ENCODE results near the gene DPF3.

DPF3 gene

GRCh38 chr14:72736786-72737559 is 156.9 kb downstream of the DPF3 start:
- no peak overlapping the region for H3K4me3 ChIP-seq (ENCODE audit: low read length)
- DNase-seq (ENCODE audit: low read depth, low spot score): no peak
- WGBS (ENCODE audit: insufficient coverage, insufficient read length): no CpG with 5 or more reads among the region's 14 CpGs
- H3K36me3 ChIP-seq (ENCODE audit: control insufficient read depth, insufficient read depth, low read length): no peaks in the 10 kb centered on the region
- no peaks in the 10 kb centered on the region for H3K4me1 ChIP-seq (ENCODE audit: control insufficient read depth, insufficient read depth, low read length)
- H3K27me3 ChIP-seq (ENCODE audit: control insufficient read depth, insufficient read depth, low read length): no peaks in the 10 kb centered on the region
- no peaks in the 10 kb centered on the region for H3K9me3 ChIP-seq (ENCODE audit: control insufficient read depth, insufficient read depth, low read length)
- no peak overlapping the region for H3K27ac ChIP-seq (ENCODE audit: low read length)

- WGBS (ENCODE audit: insufficient coverage, insufficient read length): no CpG with 5 or more reads among the region's 3 CpGs
These were observed 157.6 kb downstream of the DPF3 start for GRCh38 chr14:72736308-72736707.

GRCh38 chr14:72732022-72732780 is 161.7 kb downstream of the DPF3 start:
- Histone ChIP-seq H3K4me3 (ENCODE audit: low read length) (no peak overlapping the region), H3K9me3 (ENCODE audit: control insufficient read depth, insufficient read depth, low read length) (no peaks in the 10 kb centered on the region), H3K4me1 (ENCODE audit: control insufficient read depth, insufficient read depth, low read length) (no peaks in the 10 kb centered on the region), H3K27me3 (ENCODE audit: control insufficient read depth, insufficient read depth, low read length) (no peaks in the 10 kb centered on the region), H3K36me3 (ENCODE audit: control insufficient read depth, insufficient read depth, low read length) (no peaks in the 10 kb centered on the region), H3K27ac (ENCODE audit: low read length) (no peak overlapping the region)
- DNase-seq (ENCODE audit: low read depth, low spot score): no peak
- WGBS (ENCODE audit: insufficient coverage, insufficient read length): no CpG with 5 or more reads among the region's 16 CpGs

More at GRCh38 chr14:72736308-72736707, 157.6 kb downstream of the DPF3 start:
- H3K4me1 ChIP-seq (ENCODE audit: control insufficient read depth, insufficient read depth, low read length): no peaks in the 10 kb centered on the region
- H3K27me3 ChIP-seq (ENCODE audit: control insufficient read depth, insufficient read depth, low read length): no peaks in the 10 kb centered on the region
- no peak overlapping the region for H3K4me3 ChIP-seq (ENCODE audit: low read length)
- no peaks in the 10 kb centered on the region for H3K9me3 ChIP-seq (ENCODE audit: control insufficient read depth, insufficient read depth, low read length)
- no peak for DNase-seq (ENCODE audit: low read depth, low spot score)
- H3K36me3 ChIP-seq (ENCODE audit: control insufficient read depth, insufficient read depth, low read length): no peaks in the 10 kb centered on the region
- no peak overlapping the region for H3K27ac ChIP-seq (ENCODE audit: low read length)

- DNase-seq (ENCODE audit: low read depth, low spot score): no peak
- H3K27me3 ChIP-seq (ENCODE audit: control insufficient read depth, insufficient read depth, low read length): no peaks in the 10 kb centered on the region
- H3K4me3 ChIP-seq (ENCODE audit: low read length): no peak overlapping the region
- no peaks in the 10 kb centered on the region for H3K9me3 ChIP-seq (ENCODE audit: control insufficient read depth, insufficient read depth, low read length)
- H3K4me1 ChIP-seq (ENCODE audit: control insufficient read depth, insufficient read depth, low read length): no peaks in the 10 kb centered on the region
- no peak overlapping the region for H3K27ac ChIP-seq (ENCODE audit: low read length)
- no CpG with 5 or more reads among the region's 18 CpGs for WGBS (ENCODE audit: insufficient coverage, insufficient read length)
- H3K36me3 ChIP-seq (ENCODE audit: control insufficient read depth, insufficient read depth, low read length): no peaks in the 10 kb centered on the region
These were observed 162.5 kb downstream of the DPF3 start for GRCh38 chr14:72731252-72732020.

DNA sequence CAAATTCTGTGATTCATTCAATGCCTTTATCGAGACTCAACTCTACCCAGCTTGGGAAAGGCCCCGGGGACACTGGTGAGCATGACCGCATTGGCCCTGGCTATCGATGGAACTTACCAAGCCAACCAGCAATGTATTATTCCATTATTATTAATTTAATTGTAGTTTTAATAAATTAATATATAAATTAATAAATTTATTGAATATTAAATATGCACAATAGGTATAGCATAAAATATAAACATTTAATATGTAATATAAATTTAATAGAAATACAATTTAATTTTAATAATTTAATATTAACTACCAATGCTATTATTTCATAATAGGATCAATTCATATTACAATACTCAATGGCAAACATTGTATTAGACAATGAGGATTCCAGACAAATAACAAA is 163.4 kb downstream of the DPF3 start:
- Histone ChIP-seq H3K9me3 (ENCODE audit: control insufficient read depth, insufficient read depth, low read length) (no peaks in the 10 kb centered on the region), H3K27ac (ENCODE audit: low read length) (no peak overlapping the region), H3K36me3 (ENCODE audit: control insufficient read depth, insufficient read depth, low read length) (no peaks in the 10 kb centered on the region), H3K4me1 (ENCODE audit: control insufficient read depth, insufficient read depth, low read length) (no peaks in the 10 kb centered on the region), H3K4me3 (ENCODE audit: low read length) (no peak overlapping the region), H3K27me3 (ENCODE audit: control insufficient read depth, insufficient read depth, low read length) (no peaks in the 10 kb centered on the region)
- no CpG with 5 or more reads among the region's 4 CpGs for WGBS (ENCODE audit: insufficient coverage, insufficient read length)
- DNase-seq (ENCODE audit: low read depth, low spot score): no peak

DNA sequence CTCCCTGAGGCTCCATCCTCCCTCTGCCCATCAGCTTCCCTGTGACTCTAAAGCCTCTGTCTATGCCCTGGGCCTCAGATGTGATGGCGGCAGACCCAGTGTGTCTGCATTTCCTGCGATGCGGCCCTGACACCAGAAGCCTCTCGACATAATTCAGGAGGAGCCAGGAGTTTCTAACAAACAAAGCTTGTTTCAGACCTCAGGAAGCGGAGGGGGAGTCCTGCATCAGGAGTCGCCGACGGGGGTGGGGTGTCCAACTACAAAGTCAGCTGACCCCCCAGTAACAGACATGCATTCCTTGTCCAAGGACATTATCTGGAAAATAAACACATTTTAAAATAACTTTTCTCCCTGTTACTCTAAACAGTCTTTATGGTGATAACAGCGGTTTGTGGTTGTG is 167.5 kb downstream of the DPF3 start:
- DNase-seq (ENCODE audit: low read depth, low spot score): no peak
- Histone ChIP-seq H3K4me3 (ENCODE audit: low read length) (no peak overlapping the region), H3K36me3 (ENCODE audit: control insufficient read depth, insufficient read depth, low read length) (no peaks in the 10 kb centered on the region), H3K27ac (ENCODE audit: low read length) (no peak overlapping the region), H3K27me3 (ENCODE audit: control insufficient read depth, insufficient read depth, low read length) (no peaks in the 10 kb centered on the region), H3K9me3 (ENCODE audit: control insufficient read depth, insufficient read depth, low read length) (no peaks in the 10 kb centered on the region), H3K4me1 (ENCODE audit: control insufficient read depth, insufficient read depth, low read length) (no peaks in the 10 kb centered on the region)
- no CpG with 5 or more reads among the region's 9 CpGs for WGBS (ENCODE audit: insufficient coverage, insufficient read length)

GRCh38 chr14:72723858-72724530 is 169.9 kb downstream of the DPF3 start:
- H3K36me3 ChIP-seq (ENCODE audit: control insufficient read depth, insufficient read depth, low read length): no peaks in the 10 kb centered on the region
- no peaks in the 10 kb centered on the region for H3K9me3 ChIP-seq (ENCODE audit: control insufficient read depth, insufficient read depth, low read length)
- no peak for DNase-seq (ENCODE audit: low read depth, low spot score)
- H3K4me3 ChIP-seq (ENCODE audit: low read length): no peak overlapping the region
- H3K27ac ChIP-seq (ENCODE audit: low read length): no peak overlapping the region
- no peaks in the 10 kb centered on the region for H3K27me3 ChIP-seq (ENCODE audit: control insufficient read depth, insufficient read depth, low read length)
- no peaks in the 10 kb centered on the region for H3K4me1 ChIP-seq (ENCODE audit: control insufficient read depth, insufficient read depth, low read length)
- WGBS (ENCODE audit: insufficient coverage, insufficient read length): no CpG with 5 or more reads among the region's 6 CpGs

DNA sequence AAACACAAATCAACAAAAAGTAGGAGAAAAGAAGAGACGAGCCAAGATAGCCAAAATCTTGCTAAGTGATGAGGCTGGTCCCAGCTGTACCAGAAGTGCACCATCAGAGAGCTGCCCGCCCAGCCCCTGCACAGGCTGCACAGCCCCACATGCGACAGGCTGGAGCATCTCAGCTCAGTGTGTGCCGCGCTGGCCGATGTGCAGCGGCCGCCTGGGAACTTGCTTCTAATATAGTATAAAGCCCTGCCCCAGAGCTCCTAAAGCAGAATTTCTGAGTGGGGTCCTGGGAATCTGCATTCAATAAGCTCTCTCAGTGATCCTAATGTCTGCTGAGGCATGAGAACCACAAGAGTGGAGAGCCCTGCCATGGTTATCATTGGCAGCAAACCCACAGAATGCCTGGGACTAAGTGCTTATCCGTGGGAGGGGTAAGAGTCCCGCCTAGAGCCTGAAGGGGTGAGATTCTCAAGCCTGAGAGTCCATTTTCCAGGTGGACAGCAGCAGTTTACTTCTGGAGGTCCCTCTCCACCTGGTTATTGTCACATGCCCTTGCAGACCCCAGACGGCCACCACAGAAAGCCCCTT is 171.6 kb downstream of the DPF3 start:
- no peak for DNase-seq (ENCODE audit: low read depth, low spot score)
- Histone ChIP-seq H3K9me3 (ENCODE audit: control insufficient read depth, insufficient read depth, low read length) (no peaks in the 10 kb centered on the region), H3K36me3 (ENCODE audit: control insufficient read depth, insufficient read depth, low read length) (no peaks in the 10 kb centered on the region), H3K27me3 (ENCODE audit: control insufficient read depth, insufficient read depth, low read length) (no peaks in the 10 kb centered on the region), H3K27ac (ENCODE audit: low read length) (no peak overlapping the region), H3K4me3 (ENCODE audit: low read length) (no peak overlapping the region), H3K4me1 (ENCODE audit: control insufficient read depth, insufficient read depth, low read length) (no peaks in the 10 kb centered on the region)
- WGBS (ENCODE audit: insufficient coverage, insufficient read length): no CpG with 5 or more reads among the region's 11 CpGs

DNA sequence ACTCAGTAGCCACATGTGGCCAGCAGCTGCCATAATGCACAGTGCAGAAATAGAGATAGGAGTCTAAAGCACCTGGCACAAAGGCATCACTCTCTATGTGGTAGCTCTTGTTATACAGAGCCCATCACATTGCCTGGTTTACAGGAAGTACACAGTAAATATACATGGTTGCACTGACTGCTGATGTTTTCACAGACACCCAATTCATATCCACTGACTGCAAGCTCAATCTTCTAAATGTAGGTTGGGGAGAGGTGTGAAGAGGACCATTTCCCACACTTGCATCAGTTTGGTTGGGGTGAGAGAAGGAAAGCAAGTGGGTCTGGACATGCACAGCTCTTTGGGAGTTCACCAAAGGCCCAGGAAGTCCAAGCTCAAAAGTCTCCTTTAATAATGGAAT is 172.8 kb downstream of the DPF3 start:
- no peak for DNase-seq (ENCODE audit: low read depth, low spot score)
- no peaks in the 10 kb centered on the region for H3K27me3 ChIP-seq (ENCODE audit: control insufficient read depth, insufficient read depth, low read length)
- no peak overlapping the region for H3K4me3 ChIP-seq (ENCODE audit: low read length)
- H3K36me3 ChIP-seq (ENCODE audit: control insufficient read depth, insufficient read depth, low read length): no peaks in the 10 kb centered on the region
- no peak overlapping the region for H3K27ac ChIP-seq (ENCODE audit: low read length)
- no peaks in the 10 kb centered on the region for H3K9me3 ChIP-seq (ENCODE audit: control insufficient read depth, insufficient read depth, low read length)
- H3K4me1 ChIP-seq (ENCODE audit: control insufficient read depth, insufficient read depth, low read length): no peaks in the 10 kb centered on the region

GRCh38 chr14:72717220-72717619 is 176.7 kb downstream of the DPF3 start:
- no peak for DNase-seq (ENCODE audit: low read depth, low spot score)
- Histone ChIP-seq H3K9me3 (ENCODE audit: control insufficient read depth, insufficient read depth, low read length) (no peaks in the 10 kb centered on the region), H3K4me1 (ENCODE audit: control insufficient read depth, insufficient read depth, low read length) (no peaks in the 10 kb centered on the region), H3K27ac (ENCODE audit: low read length) (no peak overlapping the region), H3K4me3 (ENCODE audit: low read length) (no peak overlapping the region), H3K27me3 (ENCODE audit: control insufficient read depth, insufficient read depth, low read length) (no peaks in the 10 kb centered on the region), H3K36me3 (ENCODE audit: control insufficient read depth, insufficient read depth, low read length) (no peaks in the 10 kb centered on the region)
- whole genome bisulfite sequencing (ENCODE audit: insufficient coverage, insufficient read length): no CpG with 5 or more reads among the region's 2 CpGs
